ENCODE measurements around the gene CAMSAP1.
"Not testable (repeated sequence)": the region's sequence is repeated elsewhere in the genome, so short reads cannot be mapped to it uniquely, and the experiment has no call there.

DNA sequence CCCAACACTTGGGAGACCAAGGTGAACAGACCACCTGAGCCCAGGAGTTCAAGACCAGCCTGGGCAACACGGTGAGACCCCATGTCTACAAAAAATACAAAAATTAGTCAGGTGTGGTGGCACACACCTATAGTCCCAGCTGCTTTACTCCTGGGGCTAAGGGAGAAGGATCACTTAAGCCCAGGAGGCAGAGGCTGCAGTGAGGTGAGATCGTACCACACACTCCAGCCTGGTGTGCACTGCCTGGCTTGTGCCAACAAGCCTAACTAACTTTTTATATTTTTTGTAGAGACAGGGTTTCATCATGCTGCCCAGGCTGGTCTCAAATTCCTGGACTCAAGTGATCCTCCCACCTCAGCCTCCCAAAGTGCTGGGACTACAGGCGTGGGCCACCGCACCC is 43.5 kb upstream of the CAMSAP1 start:
- TF ChIP-seq, protein P1, sequence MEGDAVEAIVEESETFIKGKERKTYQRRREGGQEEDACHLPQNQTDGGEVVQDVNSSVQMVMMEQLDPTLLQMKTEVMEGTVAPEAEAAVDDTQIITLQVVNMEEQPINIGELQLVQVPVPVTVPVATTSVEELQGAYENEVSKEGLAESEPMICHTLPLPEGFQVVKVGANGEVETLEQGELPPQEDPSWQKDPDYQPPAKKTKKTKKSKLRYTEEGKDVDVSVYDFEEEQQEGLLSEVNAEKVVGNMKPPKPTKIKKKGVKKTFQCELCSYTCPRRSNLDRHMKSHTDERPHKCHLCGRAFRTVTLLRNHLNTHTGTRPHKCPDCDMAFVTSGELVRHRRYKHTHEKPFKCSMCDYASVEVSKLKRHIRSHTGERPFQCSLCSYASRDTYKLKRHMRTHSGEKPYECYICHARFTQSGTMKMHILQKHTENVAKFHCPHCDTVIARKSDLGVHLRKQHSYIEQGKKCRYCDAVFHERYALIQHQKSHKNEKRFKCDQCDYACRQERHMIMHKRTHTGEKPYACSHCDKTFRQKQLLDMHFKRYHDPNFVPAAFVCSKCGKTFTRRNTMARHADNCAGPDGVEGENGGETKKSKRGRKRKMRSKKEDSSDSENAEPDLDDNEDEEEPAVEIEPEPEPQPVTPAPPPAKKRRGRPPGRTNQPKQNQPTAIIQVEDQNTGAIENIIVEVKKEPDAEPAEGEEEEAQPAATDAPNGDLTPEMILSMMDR (IDR thresholded peaks at IDR 0.05) = not testable (repeated sequence)
- not testable (repeated sequence) for TF ChIP-seq POLR2A (IDR thresholded peaks at IDR 0.05)
